HPDE6-E6E7 (cell line): ENCODE measurements around the gene RFTN1.

Experiments
- DNase-seq: peaks from one replicate; pipeline ENCODE4 v3.0.0; 2011; ENCODE audit warnings: missing footprints; ENCODE audit errors: extremely low spot score

RFTN1 gene

DNA sequence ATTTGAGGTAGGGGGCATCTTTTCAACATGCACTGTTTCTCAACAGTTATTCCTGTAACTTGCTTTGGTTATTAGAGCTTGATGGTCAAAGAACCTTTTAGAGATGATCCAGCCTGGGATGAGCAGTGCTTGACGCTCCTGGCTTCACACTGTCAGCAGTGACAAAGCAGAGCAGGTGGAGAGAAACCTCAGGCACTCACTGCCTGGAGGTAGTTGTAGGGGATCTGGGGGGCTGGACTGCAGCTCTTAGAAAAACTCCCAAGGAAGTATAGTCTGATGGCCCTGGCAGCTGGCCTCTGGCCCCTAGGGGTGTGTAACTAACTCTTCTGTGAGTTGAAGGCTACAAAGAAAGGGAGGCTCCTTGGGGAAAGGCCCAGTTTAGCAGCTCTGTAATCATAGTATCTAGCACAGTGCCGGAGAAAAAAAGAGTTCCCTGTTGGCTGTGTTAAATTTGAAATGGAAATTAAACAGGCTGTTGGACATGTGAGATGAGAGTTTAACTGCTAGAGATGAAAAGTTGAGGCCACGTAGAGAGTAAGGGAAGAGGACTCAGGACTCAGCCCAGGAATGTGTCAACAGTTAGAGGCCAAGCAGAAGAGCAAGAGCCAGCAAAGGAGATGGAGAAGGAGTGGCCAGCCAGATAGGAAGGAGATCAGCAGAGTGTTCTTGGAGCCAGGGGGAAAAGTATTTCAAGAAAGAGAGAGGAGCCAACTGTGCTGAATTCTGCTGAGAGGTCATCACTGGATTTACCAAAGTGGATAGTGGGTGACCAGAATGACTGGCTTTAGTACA, 234.3 kb downstream of the RFTN1 start:
- no peak for DNase-seq

DNA sequence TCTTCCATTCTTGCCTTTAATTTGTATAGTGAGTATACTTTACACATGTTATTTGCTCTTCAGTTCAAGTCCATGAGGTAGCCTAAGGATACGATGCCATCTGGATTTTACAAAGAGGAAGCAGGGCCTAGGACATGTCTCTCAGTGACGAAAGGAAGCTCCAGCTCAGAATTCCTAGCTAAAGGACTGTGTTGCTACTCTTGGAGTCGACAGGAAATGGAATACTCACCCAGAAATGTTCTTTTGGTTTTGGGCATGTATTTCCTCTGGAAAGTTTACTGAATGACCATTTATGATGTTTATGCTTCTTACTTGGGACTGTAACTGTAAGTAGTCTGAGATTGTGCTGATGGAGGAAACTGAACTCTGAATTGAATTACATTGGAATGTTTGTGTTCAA, 236.0 kb downstream of the RFTN1 start:
- DNase-seq = no peak

DNA sequence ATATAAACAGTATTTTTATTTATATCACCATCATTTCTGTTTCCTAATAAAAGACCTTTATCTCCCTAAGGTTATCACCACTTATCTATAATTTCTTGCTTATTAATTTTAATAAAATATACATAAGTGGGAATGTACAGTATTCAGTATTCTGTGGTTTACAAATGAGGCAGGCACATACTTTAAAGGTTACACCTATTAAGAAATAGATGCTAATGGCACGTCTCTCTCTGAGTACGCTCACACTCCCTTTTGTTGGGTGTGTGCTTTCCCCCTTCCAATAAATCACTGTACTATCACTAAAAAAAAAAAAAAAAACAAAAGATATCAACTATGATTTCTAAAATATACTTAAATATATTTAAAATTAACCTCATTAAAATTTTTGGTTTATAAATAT, 239.6 kb downstream of the RFTN1 start:
- DNase-seq = no peak

DNA sequence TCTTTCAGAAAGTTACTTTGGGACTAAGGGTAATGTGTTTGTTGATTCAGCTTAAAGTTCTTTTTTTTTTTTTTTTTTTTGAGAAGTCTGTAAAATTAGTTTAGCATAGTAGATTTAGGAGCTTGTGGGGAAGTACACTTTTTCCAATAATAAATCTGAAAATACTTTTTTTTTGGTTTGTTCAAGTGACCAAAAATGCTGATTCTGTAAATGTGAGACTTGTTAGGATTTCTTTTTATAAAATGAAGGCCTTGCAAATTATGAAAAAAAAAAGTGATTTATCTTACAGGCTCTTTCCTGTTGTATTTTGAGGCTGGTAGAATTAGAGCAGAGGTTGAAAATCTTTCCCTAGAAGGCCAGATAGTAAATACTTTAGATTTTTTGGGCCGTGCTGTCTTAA, 240.9 kb downstream of the RFTN1 start:
- no peak for DNase-seq

DNA sequence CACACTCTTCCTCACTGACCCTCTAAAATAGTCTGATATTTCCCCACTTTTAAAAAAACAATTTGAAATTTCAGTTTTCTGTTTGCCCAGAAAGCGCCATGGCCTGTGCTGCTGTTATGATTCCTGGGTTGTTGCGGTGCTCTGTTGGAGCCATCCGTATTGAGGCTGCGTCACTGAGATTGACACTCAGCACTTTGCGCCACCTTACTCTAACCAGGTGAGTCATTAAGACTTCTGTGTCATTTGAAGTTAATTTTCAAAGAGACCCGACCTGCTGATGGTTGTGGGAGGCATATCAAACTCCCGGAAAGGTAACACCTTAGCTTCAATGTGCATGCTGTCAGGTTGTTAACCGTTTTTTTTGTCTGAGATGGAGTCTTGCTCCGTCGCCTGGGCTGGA, 242.6 kb downstream of the RFTN1 start:
- no peak for DNase-seq

DNA sequence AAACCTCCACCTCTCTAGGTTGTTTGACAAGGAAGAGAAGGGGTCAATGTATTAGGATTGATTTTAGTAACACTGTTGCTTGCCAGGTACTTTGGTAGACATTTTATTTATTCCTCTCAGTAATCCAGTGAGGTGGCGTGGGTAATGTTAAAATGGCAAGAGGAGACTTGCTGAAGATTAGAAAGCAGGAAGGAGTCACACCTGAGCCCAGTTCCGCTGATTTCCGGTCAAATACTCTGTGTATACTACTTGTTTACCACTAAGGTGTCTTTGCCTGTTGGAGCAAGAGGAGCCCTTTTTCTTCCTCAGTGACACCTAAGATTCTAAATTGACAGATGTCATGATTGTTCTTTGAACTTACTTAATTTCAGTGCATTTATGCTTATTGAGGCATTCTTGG, 246.8 kb downstream of the RFTN1 start:
- no peak for DNase-seq
